GM19452 (cell line): ENCODE measurements around the gene PEX11G.
"Not testable (repeated sequence)": the region's sequence is repeated elsewhere in the genome, so short reads cannot be mapped to it uniquely, and the experiment has no call there.

ENCODE experiments used
- ATAC-seq: cut with Tn5 transposase; IDR thresholded peaks from one replicate; pipeline ENCODE4 v1.9.1; 2021; ENCODE audit not compliant: unreplicated experiment

Gene PEX11G

DNA sequence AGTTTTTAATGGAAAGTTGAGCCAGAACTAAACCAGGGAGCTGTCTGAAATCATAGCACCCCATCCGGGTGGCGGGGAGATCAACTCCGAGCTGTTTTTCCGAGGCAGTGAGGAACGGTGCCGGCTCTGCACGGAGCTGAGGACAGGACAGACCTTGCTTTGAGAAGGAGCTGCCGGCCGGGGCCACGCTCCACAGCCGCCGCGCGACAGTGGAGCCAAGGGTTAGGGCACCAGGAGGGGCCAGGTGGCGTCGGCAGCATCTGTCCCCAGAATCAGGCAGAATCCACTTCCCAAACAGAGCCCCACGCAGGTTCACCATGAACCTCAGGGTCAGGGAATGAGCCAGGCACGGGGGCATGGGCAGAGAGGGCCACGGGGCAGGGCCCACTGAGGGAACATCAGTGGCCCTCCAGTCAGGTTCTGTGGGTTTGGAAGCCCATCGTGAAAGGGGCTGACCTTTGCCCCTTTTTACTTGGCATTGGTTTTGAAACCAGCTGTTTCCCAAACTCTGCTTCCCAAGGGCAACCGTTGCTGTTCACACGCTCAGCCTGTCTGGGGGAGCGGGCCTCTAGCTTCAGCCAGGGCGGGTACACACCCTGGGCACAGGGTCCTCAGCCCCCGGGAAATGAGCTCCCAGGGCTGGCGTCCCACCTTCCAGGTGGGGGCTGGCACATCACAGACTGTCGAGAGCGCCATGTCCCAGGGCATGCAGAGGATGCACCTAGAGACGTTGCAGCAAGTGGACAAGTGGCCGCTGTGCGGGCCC lies 18.1 kb downstream of the PEX11G start:
- ATAC-seq: no peak

DNA sequence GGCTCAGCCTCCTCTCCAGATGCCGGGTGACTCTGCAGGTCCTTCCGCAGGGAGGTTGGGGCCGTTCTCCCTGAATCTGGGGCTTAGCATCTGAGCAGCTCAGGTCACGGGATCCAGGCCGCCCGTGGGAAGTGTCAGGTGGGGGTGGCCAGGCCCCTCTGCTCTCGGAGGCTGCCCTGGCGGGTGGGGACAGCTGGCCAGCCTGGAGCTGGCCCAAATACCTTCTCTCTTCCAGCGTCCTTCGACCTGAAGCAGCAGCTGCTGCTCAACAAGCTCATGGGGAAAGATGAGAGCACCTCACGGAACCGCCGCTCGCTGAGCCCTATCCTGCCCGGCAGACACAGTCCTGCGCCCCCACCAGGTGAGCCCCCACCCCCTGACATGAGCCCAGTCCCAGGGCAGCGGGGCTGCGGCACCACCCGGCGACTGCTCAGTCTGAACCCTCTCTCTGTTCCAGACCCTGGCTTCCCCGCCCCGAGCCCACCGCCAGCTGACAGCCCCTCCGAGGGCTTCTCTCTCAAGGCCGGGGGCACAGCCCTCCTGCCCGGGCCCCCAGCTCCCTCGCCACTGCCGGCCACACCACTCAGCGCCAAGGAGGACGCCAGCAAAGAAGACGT lies 19.1 kb downstream of the PEX11G start:
- no peak for ATAC-seq

DNA sequence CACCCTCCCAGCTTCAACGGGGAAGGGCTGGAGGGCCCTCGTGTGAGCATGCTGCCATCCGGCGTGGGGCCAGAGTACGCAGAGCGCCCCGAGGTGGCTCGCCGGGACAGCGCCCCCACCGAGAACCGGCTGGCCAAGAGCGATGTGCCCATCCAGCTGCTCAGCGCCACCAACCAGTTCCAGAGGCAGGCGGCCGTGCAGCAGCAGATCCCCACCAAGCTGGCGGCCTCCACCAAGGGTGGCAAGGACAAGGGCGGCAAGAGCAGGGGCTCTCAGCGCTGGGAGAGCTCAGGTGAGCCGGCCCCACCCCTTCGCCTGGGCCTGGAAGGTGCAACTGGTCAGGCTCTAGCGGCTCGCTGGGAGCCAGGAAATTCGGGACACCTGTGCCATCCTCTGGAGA lies 20.0 kb downstream of the PEX11G start:
- no peak for ATAC-seq

DNA sequence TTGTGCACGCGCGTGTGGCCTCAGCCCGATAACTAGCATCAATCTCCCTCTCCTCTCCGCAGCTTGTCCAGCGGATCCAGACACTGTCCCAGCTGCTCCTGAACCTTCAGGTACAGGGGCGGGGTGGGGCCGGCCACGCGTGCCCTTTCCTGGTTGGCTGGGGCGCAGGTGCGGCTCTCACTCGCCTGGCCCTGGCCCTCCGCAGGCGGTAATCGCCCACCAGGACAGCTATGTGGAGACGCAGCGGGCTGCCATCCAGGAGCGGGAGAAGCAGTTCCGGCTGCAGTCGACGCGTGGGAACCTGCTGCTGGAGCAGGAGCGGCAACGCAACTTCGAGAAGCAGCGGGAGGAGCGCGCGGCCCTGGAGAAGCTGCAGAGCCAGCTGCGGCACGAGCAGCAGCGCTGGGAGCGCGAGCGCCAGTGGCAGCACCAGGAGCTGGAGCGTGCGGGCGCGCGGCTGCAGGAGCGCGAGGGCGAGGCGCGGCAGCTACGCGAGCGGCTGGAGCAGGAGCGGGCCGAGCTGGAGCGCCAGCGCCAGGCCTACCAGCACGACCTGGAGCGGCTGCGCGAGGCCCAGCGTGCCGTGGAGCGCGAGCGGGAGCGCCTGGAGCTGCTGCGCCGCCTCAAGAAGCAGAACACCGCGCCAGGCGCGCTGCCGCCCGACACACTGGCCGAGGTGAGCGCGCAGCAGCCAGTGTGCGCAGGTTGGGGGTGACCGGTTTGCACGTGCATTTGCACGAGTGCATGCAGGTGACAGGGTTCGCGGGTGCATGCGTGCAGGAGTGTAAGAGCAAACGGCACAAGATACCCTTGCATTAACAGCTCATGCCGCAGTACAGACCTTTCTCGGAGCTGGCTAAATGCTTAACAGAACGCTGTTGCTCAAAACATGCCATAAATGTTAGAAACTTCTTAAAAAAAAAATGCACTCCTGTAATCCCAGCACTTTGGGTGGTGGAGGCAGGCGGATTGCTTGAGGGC lies 21.5 kb downstream of the PEX11G start:
- ATAC-seq: no peak

DNA sequence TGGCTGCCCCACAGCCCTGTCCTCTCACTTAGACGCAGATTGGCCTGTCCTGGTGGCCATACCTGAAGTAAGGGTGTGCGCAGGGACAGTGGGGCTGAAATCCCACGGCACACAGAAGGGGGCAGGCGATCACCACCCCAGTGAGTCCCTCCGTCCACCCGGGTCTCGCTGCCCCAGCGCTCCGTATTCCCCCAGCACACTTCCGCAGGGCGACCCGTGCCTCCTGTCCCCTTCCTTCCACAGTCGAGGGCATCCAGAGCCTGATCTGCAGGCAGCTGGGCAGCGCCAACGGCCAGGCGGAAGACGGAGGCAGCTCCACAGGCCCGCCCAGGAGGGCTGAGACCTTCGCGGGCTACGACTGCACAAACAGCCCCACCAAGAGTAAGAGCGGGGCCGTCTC lies 25.3 kb downstream of the PEX11G start:
- ATAC-seq: no peak

DNA sequence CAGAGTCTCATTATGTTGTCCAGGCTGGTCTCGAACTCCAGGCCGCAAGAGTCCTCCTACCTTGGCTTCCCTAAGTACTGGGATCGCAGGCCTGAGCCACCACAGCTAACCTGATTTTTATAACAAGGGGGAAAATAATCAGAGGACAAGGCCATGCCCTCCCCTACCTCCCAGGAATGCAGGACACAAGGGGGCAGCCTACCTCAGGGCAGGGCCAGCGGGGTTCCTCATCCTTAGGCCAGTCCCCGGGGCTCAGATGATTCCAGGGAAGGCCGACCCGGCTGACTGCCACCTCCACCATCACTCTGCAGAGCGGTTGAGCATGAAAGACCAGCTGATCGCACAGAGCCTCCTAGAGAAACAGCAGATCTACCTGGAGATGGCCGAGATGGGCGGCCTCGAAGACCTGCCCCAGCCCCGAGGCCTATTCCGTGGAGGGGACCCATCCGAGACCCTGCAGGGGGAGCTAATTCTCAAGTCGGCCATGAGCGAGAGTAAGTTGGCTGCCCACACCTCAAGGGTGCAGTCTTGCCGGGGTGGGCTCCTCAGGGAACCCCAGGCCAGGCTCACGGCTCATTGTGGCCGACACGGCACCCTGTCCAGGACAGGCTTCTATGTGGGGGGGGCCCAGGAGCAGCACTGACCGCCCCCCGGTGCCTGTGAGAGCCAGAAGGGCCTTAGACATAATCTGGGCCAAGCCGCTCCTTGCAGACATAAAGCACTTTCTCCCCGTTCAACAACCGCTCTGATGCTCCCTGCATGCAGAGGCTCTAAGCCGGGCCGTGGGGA lies 26.8 kb downstream of the PEX11G start:
- ATAC-seq: no peak

DNA sequence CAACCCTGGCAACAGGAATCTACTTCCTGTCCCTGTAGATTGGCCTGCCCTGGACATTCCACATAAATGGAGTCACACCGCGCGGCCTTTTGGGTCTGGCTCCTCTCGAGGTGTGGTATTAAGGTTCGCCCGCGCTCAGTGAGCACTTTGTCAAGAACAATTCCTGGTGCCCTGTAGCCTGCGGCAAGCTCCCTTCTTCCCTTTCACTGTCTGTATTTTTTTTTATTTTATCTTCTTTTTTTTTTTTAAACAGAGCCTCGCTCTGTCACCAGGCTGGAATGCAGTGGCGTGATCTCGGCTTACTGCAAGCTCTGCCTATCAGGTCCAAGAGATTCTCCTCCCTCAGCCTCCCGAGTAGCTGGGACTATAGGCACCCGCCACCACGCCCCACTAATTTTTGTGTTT lies 28.3 kb downstream of the PEX11G start:
- ATAC-seq: no peak

DNA sequence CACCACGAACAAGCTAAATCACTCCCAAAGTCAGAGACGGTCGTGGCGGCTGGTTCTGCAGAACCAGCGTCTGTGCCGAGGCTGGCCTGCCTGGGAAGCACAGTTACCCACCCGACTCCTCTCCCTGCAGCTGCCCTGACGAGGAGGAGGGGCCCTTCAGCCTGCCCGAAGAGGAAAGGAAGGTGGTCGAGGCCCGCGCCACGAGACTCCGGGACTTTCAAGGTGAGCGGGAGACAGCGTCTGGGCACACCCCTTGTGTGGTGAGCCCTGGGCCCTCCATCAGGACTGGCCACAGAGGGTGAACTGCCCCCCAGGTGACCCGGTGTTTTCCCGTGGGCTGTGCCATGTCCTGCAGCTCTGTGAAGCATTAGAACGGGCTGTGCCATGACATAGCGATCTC lies 29.1 kb downstream of the PEX11G start:
- no peak for ATAC-seq

DNA sequence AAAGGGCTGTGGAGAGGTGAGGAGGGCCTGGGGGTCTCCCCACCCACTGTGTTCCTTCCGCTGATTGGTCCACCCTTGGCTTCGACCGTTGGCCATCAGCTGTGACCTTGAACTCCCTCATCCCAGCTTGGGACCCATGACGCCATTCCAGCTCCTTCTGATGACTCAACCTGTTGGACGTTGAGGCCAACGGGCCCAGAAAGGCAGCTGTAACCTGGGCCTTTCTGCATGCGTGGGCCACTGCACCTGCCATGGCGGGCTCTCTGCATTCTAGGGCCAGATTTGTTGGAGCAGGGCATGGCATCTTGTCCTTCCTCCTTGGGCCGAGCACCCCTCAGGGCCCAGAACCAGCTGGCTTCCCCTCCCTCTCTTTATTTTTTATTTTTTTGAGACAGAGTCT lies 30.2 kb downstream of the PEX11G start:
- no peak for ATAC-seq

DNA sequence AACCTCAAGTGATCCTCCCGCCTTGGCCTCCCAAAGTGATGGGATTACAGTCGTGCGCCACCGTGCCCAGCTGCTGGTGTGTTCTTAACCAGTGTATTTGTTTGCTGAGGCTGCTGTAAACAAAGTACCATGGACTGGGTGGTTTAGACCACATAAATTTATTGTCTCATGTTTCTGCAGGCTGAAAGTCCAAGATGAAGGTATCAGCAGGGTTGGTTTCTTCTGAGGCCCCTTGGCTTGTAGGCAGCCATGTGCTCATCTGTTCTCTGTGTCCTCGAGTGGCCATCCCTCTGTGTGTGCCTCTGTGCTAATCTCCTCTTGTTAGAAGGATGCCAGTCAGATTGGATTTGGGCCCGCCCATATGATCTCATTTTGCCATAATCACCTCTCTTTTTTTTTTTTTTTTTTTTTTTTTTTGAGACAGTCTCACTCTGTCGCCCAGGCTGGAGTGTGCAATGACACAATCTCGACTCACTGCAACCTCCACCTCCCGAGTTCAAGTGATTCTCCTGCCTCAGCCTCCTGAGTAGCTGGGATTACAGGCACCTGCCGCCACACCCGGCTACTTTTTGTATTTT lies 31.8 kb downstream of the PEX11G start:
- no peak for ATAC-seq

DNA sequence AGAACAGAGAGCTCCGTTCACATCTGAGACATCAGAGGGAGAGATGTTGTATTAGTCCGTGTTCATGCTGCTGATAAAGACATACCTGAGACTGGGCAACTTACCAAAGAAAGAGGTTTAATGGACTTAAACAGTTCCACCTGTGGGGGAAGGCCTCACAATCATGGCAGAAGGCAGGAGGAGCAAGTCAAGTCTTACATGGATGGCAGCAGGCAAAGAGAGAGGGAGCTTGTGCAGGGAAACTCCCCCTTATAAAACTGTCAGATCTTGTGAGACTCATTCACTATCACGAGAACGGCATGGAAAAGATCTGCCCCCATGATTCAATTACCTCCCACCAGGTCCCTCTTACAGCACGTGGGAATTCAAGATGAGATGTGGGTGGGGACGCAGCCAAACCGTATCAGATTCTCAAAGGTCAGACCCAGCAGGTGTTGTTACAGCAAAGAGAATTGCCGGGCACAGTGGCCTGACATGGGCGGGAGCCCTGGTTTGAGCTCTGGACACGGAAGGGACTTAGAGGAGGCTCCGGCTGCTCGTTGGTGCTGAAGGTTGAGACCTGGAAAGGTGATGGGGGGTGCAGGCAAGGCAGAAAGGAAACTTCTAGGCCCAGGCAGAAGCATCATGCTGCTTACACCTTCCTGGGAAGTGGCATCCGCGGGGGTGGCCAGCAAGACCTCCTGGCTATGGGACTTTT lies 33.1 kb downstream of the PEX11G start:
- ATAC-seq: no peak

DNA sequence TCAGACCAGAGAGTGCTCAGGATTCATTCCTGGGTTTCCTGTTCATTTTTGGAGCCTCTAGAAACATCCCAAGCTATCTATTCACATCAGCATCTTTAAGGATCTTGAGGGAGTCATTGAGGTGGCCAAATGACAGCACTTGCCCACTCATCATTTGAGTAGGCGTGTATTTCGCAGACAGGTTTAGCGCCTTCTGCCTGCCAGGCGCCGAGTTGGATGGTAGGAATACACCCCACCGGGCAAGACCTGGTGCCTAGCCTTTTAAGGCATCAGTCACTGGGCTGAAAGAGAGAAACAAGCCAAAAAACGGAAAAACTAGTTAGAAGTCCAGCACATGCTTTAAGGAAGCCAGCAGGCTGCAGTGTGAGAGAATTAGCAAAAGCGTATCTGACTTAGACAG lies 33.8 kb downstream of the PEX11G start:
- no peak for ATAC-seq

DNA sequence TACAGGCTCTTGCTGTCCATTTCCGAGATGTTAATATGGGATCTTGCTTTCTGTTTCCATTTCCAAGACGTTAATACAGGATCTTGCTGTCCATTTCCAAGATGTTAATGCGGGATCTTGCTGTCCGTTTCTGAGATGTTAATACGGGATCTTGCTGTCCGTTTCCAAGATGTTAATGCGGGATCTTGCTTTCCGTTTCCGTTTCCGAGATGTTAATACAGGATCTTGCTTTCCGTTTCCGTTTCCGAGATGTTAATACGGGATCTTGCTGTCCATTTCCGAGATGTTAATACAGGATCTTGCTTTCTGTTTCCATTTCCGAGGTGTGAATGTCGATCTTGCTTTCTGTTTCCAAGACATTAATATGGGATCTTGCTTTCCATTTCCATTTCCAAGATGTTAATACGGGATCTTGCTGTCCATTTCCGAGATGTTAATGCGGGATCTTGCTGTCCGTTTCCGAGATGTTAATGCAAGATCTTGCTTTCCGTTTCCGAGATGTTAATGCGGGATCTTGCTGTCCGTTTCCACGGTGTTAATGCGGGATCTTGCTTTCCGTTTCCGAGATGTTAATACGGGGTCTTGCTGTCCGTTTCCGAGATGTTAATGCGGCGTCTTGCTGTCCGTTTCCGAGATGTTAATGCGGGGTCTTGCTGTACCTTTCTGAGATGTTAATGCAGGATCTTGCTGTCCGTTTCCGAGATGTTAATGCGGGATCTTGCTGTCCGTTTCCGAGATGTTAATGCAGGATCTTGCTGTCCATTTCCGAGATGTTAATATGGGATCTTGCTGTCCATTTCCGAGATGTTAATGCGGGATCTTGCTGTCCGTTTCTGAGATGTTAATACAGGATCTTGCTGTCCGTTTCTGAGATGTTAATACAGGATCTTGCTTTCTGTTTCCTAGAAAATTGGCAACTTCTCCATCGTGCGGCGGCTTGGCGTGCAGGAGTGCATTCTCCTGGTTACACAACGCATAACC lies 38.3 kb downstream of the PEX11G start:
- ATAC-seq: no peak

DNA sequence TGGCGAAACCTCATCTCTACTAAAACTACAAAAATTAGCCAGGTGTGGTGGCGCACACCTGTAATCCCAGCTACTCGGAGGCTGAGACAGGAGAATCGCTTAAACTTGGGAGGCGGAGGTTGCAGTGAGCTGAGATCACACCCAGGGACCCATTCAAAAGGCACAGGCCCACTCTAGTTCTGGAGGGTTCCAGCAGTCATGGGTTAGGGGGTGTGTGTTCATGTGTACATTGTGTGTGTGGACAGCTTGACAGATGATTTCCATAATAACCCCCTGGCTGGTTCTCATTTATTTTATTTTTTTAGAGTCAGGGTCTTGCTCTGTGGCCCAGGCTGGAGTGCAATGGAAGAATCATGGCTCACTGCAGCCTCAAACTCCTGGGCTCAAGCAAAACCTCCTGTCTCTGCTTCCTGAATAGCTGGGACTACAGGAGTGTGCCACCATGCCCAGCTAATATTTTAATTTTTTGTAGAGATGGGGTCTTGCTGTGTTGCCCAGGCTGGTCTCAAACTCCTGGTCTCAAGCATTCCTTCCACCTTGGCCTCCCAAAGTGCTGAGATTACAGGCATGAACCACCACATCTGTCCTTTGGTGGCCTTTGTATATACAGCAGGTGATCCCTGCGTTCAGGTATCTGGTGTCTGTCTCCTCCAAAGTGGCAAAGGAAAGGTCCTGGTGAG lies 39.3 kb downstream of the PEX11G start:
- not testable (repeated sequence) for ATAC-seq

DNA sequence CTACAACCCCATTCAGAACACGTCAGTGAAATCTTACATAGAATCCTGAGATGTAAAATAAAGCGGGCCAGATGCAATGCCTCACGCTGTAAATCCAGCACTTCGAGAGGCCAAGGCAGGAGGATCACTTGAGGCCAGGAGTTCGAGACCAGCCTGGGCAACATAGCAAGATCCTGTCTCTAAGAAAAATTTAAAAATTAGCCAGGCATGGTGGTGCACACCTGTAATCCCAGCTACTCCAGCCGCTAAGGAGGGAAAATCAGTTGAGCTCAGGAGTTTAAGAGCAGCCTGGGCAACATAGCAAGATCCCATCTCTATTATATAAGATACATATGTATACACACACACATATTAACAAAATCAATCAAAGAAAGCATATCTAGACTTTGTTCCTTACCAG lies 41.2 kb downstream of the PEX11G start:
- ATAC-seq: no peak

DNA sequence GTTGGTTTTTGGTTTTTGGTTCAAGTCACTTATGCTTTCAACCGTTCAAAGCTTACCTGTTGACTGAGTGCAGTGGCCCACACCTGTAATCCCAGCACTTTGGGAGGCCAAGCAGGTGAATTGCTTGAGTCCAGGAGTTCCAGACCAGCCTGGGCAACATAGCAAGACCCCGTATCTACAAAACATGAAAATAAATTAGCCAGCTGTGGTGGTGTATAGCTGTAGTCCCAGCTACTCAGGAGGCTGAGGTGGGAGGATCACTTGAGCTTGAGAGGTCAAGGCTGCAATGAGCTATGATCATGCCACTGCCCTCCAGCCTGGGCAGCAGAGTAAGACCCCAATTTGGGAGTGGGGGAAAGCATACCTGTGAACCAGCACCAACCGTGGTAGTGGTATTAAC lies 43.7 kb downstream of the PEX11G start:
- ATAC-seq: no peak

DNA sequence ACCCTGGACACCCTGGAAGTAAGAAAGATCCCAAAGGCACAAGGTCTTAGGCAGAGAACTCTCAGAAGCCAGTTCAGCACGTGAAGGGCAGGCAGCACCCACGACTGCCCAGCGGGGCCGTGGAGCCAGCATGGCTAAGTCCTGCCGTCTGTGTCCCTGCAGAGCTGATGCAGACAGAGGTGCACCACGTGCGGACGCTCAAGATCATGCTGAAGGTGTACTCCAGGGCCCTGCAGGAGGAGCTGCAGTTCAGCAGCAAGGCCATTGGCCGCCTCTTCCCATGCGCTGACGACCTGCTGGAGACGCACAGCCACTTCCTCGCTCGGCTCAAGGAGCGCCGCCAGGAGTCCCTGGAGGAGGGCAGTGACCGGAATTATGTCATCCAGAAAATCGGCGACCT lies 44.8 kb downstream of the PEX11G start:
- no peak for ATAC-seq

DNA sequence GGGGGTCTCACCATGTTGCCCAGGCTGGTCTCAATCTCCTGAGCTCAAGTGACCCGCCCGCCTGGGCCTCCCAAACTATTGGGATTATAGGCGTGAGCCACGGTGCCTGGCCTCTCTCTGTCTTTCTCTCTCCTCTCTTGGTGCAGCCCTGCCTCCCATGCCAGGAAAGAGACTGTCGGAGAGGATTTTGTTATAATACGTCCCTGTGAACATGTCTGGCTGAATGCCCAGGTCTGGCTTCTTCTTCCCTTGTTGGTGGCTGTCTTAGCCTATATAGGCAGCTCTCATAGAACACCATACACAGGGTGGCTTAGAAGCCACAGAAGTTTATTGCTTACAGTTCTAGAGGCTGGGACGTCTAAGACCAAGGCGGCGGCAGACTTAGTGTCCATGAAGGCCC lies 46.4 kb downstream of the PEX11G start:
- no peak for ATAC-seq
